Pancreas (tissue), 10 donors: ENCODE data around the gene PLP1. TPM values are rescaled to one million over a fixed set of nuclear protein-coding genes. Genes with fewer than 3 reads are reported as not detected.

Experiments used
- ATAC-seq, 4 donors: fragments of 200-7000 bp; cut with Tn5 transposase; one replicate each; pipeline versions ENCODE4 v1.8.0 to v1.9.1; 2020; ENCODE audit warnings: mild to moderate bottlenecking in 4 of 4, moderate library complexity in 4 of 4
- DNase-seq, 6 donors: peaks; one replicate each; pipeline ENCODE4 v3.0.0-alpha.2; 2020
- FAIRE-seq: peaks from 2 replicates; lab custom pipeline; 2012; peaks lifted over from hg19 to GRCh38; lab: Jason Lieb, UNC
- H3K27ac ChIP-seq, 4 donors: fragments of 200-600 bp; sonication (generic); 1 replicate in 3 of 4; 2 replicates in 1 of 4; pipeline versions ENCODE4 v1.5.0 to v1.8.0; 2020
- H3K27me3 ChIP-seq, 4 donors: fragments of 200-600 bp; one replicate each; pipeline ENCODE4 v1.8.0; 2021
- H3K36me3 ChIP-seq, 3 donors: fragments of 200-600 bp; sonication (generic) in 1 of 3; one replicate each; pipeline versions ENCODE4 v1.5.0 to v1.8.0; 2020 to 2021
- H3K4me1 ChIP-seq, 3 donors: fragments of 200-600 bp; one replicate each; pipeline ENCODE4 v1.8.0; 2021
- H3K4me3 ChIP-seq, 4 donors: fragments of 200-600 bp; sonication (generic) in 2 of 4; one replicate each; pipeline versions ENCODE4 v1.5.0 to v1.8.0; 2020 to 2021
- H3K9me3 ChIP-seq, 4 donors: fragments of 200-600 bp; one replicate each; pipeline ENCODE4 v1.8.0; 2021
- WGBS, 2 donors: extraction: QIAGEN DNeasy Blood & Tissue Kit; methylation state at CpG; one replicate each; pipeline ENCODE4 v1.1.7; 2013; 5-methylcytosine and 5-hydroxymethylcytosine counted together
- intact Hi-C, 3 donors: fragments of 100-400 bp; cut with DNase I; formaldehyde crosslinking; loops; one replicate each; pipeline versions ENCODE4 v1.11.1 to v1.14.2; 2022
- polyA plus RNA-seq, 2 donors: library from polyadenylated mRNA; stranded (reverse); fragments of 200-250 nt; gene quantifications; one replicate each; pipeline ENCODE4 v1.2.3, GENCODE V29; 2013
- total RNA-seq, 6 donors: library from RNA; stranded (reverse); fragmentation: NEBNext Ultra II Directional in 4 of 6; extraction: Animal tissue kit (Norgen Biotek cat#: 25700) in 4 of 6; gene quantifications; one replicate each; pipeline versions ENCODE4 v1.2.1 to v1.2.4, GENCODE V29; 2021 to 2023
- TF ChIP-seq, protein P1 (sequence below), 4 donors: fragments of 200-600 bp; sonication (generic) in 3 of 4; IDR thresholded peaks; one replicate each; pipeline versions ENCODE4 v1.5.0 to v1.8.0; 2021; ENCODE audit warnings: antibody characterized with exemption in 4 of 4
- donor health status: healthy with polysubstance abuse.
- donor health status: DM: no; HTN: no; CAD: no; lungs with moderate emphysema.
- donor health status: DM: no; HTN: no; CAD: no.
- donor health status: control.
- donor health status: control.
- donor health status: Bipolar disorder and iron deficiency.
- donor health status: DM: yes; HTN: yes; CAD: no.
- donor health status: DM: no; HTN: no; CAD: no.
- donor health status: DM: no; HTN: no; CAD: no.
- donor health status: DM: yes; HTN: yes; CAD: no.

Gene PLP1
- total and polyA plus RNA-seq, 8 donors: 0.30 to 2.6 (median 0.60) TPM

DNA sequence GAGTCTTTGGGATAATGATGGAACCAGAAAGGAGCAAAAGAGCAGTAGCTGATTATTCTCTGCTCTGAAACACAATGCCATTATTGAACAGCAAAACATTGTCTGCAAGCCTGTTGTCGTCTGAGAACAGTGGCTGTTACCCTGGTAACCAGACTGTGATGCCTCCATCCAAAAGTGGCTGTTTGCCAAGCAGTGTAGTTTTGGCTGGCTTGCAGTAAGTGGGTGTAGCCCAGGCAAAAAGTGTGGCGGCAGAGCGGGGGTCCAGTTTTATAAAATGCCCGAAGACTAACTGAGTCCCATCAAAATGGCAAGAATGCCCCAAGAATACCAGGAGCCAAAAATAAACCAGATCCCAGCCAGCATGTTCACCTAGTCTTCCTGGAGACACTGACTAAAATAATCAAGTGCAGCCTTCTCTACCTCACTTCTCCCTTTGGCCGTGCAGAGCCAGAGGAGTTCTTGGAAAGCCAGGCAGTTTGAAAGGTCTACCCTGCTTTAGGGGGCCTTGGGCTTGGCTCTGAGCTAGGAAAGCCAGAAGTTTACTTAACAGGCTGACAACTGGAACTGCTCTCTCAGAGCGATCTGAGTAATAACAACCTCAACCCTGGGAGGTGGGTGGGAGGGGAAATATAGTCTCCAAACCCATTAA is 2.6 kb downstream of the PLP1 start:
- TF ChIP-seq, protein P1, sequence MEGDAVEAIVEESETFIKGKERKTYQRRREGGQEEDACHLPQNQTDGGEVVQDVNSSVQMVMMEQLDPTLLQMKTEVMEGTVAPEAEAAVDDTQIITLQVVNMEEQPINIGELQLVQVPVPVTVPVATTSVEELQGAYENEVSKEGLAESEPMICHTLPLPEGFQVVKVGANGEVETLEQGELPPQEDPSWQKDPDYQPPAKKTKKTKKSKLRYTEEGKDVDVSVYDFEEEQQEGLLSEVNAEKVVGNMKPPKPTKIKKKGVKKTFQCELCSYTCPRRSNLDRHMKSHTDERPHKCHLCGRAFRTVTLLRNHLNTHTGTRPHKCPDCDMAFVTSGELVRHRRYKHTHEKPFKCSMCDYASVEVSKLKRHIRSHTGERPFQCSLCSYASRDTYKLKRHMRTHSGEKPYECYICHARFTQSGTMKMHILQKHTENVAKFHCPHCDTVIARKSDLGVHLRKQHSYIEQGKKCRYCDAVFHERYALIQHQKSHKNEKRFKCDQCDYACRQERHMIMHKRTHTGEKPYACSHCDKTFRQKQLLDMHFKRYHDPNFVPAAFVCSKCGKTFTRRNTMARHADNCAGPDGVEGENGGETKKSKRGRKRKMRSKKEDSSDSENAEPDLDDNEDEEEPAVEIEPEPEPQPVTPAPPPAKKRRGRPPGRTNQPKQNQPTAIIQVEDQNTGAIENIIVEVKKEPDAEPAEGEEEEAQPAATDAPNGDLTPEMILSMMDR (IDR thresholded peaks at IDR 0.05): no peak
- Histone ChIP-seq H3K9me3 (no peaks in the 10 kb centered on the region), H3K4me1 (no peaks in the 10 kb centered on the region), H3K36me3 (no peaks in the 10 kb centered on the region), H3K27me3 (no peaks in the 10 kb centered on the region), H3K27ac (no peak overlapping the region), H3K4me3 (no peak overlapping the region)
- intact Hi-C loops: loop anchor here in 1 of 3 donors (10.0 kb wide), 1 partner anchor 244 kb away; no protein-coding TSS in a partner anchor
- 51 to 73% methylated on average over 6 of the region's 6 CpGs for WGBS, 2 donors
- DNase-seq (no peak), FAIRE-seq (no peak), ATAC-seq (no peak)

DNA sequence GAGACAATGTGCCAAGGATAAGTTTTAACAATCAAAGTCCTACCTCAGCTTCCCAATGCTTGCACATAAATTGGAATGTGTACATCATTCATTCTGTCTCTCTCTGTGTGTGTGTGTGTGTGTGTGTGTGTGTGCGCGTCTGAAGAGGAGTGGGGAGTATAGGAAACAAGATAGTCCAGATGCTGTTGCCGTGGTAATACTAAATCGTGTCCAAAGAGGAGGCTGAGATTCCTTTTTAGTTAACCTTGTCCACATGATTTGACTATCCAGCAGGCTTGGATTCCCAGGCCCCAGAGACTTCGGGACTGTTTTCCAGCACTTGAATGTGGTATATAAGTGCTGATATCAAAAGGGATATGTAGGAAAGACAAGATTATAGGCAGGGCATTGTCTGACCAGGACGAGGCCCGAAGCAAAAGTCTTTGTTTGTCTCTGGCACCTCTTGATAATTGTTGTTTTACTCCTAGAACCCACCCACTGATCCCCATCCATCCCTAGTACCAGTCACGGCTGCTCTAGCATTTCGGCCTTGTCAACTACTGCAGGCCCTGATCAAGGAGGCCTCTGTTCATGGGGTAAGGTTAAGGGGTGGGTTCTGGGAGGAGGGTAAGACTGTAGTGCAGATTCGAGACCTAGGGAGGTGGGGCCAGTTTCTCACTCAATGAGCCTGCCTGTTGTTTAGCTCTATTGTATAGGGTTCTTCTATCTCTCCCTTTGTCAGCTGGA is 3.9 kb downstream of the PLP1 start:
- H3K36me3 ChIP-seq: no peaks in the 10 kb centered on the region
- H3K9me3 ChIP-seq: no peaks in the 10 kb centered on the region
- FAIRE-seq (no peak), DNase-seq (no peak), ATAC-seq (no peak)
- intact Hi-C loops: no loop called here
- no peak overlapping the region for H3K4me3 ChIP-seq
- no peaks in the 10 kb centered on the region for H3K27me3 ChIP-seq
- TF ChIP-seq, protein P1 (IDR thresholded peaks at IDR 0.05): no peak
- WGBS, 2 donors: 72 to 76% methylated on average over 10 of the region's 10 CpGs
- no peak overlapping the region for H3K27ac ChIP-seq
- H3K4me1 ChIP-seq: no peaks in the 10 kb centered on the region

DNA sequence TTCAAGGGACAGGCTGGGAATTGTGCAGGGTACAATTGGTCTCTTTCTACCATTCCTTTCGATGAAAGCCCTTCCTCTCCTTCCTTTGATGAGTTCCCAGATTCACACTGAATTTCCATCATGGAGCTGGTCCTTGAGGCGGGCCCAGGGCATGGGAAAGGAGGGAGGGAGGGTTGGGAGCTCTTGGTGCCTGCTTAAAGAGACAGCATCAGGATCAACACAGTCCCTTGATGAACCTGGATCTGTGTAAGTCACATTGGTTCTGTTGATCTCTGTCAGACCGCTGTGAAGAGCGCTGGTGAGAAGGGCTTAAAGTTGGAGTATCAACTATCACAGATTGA is 4.4 kb downstream of the PLP1 start:
- intact Hi-C loops: no loop called here
- DNase-seq: no peak
- Histone ChIP-seq H3K27ac (no peak overlapping the region), H3K4me3 (no peak overlapping the region), H3K9me3 (no peaks in the 10 kb centered on the region), H3K4me1 (no peaks in the 10 kb centered on the region), H3K27me3 (no peaks in the 10 kb centered on the region), H3K36me3 (no peaks in the 10 kb centered on the region)
- WGBS, 2 donors: 83 to 86% methylated on average over 4 of the region's 4 CpGs
- TF ChIP-seq, protein P1 (IDR thresholded peaks at IDR 0.05): no peak
- no peak for ATAC-seq
- FAIRE-seq: no peak

DNA sequence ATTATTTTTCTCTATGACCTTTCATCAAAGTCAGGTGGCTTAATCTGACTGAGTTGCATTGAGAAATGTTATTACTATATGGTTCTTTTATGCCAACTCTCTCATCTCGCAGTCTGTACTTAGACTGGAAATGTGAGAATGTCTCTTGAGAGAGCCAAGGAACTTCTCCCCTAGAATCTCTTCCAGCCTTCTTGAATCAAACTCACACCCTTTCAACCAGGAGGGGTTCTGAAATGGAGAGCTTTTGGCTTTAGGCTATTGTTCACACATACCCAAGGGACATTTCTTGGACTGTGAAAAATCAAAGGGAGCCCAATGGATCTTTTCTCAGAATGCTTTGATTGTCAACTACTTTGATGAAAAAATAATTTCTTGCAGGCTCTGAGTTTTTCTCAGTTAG is 5.1 kb downstream of the PLP1 start:
- Histone ChIP-seq H3K27me3 (no peaks in the 10 kb centered on the region), H3K4me1 (no peaks in the 10 kb centered on the region), H3K9me3 (no peaks in the 10 kb centered on the region), H3K27ac (no peak overlapping the region), H3K4me3 (no peak overlapping the region), H3K36me3 (no peaks in the 10 kb centered on the region)
- FAIRE-seq: no peak
- WGBS, 2 donors: 93 to 100% methylated on average over 1 of the region's 1 CpG
- TF ChIP-seq, protein P1 (IDR thresholded peaks at IDR 0.05): no peak
- intact Hi-C loops: no loop called here
- ATAC-seq: no peak
- no peak for DNase-seq

DNA sequence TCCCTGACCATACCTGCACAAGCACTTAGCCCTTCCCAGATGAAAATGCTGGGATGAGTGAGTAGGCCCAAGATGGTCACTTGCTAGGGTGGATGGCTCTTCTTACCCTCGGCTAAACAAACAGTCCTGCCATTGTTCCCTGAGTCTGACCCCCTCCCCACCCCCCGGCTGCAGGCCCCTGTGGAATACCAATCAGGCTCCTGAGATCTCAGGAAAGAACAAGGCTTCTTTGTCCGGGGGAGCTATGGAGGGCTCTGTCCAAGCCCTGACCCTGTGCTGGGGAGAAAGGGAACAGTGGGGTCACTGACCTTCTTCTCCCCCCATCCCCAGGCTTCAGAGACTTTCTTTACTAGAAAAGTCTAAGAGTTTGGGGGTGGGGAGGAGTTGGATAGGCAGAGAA is 6.0 kb downstream of the PLP1 start:
- no peak for ATAC-seq
- no peak for FAIRE-seq

More for the DNA sequence above, 6.0 kb downstream of the PLP1 start:
- Histone ChIP-seq H3K4me1 (no peaks in the 10 kb centered on the region), H3K4me3 (no peak overlapping the region), H3K27me3 (no peaks in the 10 kb centered on the region), H3K36me3 (no peaks in the 10 kb centered on the region), H3K27ac (no peak overlapping the region), H3K9me3 (no peaks in the 10 kb centered on the region)
- no peak for DNase-seq
- TF ChIP-seq, protein P1 (IDR thresholded peaks at IDR 0.05): no peak
- intact Hi-C loops: no loop called here
- whole genome bisulfite sequencing, 2 donors: 51 to 63% methylated on average over 3 of the region's 3 CpGs
